ENCODE results near the gene CITED2. TPM values are rescaled to one million over a fixed set of nuclear protein-coding genes. Genes with fewer than 3 reads are reported as not detected.
A peak's percentile ranks its signal among the peaks of the same experiment; 100 is the strongest.
"Not testable (repeated sequence)": the region's sequence is repeated elsewhere in the genome, so short reads cannot be mapped to it uniquely, and the experiment has no call there.

Gene CITED2
- total RNA-seq, 1 donor from 2014 or later: 147 TPM

DNA sequence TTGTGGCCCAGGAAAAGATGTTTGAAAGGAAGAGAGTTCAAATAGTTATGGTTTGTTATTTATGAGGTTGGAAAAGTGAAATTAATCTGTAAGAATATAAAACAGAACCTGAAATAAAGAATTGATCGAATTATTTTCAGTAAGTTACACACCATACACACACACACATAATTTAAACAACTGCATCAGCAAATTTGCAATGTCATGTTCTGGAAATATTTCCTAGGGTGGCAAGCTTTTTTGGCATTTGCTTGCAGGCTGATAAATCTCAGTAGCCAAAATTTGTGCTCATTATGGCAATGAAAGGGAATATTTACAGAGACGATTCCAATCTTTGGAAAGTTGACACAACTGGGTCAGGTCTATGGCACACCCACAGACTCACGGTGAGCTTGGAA, 9.5 kb downstream of the CITED2 start:
- peaks cover 0 to 8% of the 10 kb centered on the region in 2 donors for H3K4me1 ChIP-seq
- no peaks in the 10 kb centered on the region for H3K9me3 ChIP-seq
- no peak for DNase-seq (ENCODE audit: low spot score in 2 of 2)
- intact Hi-C loops (cut with DNase I): loop anchor here (1.0 to 10.0 kb wide), 5 partner anchors 146 to 548 kb away; partner anchors contain the start of gene REPS1
- no peaks in the 10 kb centered on the region for H3K36me3 ChIP-seq
- H3K27ac ChIP-seq: no peak overlapping the region
- H3K27me3 ChIP-seq: no peaks in the 10 kb centered on the region
- no peak overlapping the region for H3K4me3 ChIP-seq
- TF ChIP-seq CTCF (IDR thresholded peaks at IDR 0.05): no peak

- Histone ChIP-seq H3K4me3 (no peak overlapping the region), H3K27me3 (no peaks in the 10 kb centered on the region), H3K9me3 (no peaks in the 10 kb centered on the region), H3K4me1 (peaks cover 0 to 4% of the 10 kb centered on the region in 2 donors), H3K36me3 (no peaks in the 10 kb centered on the region), H3K27ac (no peak overlapping the region)
- peak; percentile 65 to 76 (median 74) for TF ChIP-seq CTCF (IDR thresholded peaks at IDR 0.05)
- DNase-seq (ENCODE audit: low spot score in 2 of 2): no peak
- intact Hi-C loops (cut with DNase I): loop anchor here (1.0 to 10.0 kb wide), 4 partner anchors 145 to 548 kb away; partner anchors contain the start of gene REPS1
Observed at GRCh38 chr6:139364302-139364981, 10.0 kb downstream of the CITED2 start.

- H3K27ac ChIP-seq; DNase-seq (ENCODE audit: low spot score in 2 of 2); H3K4me1 ChIP-seq; H3K27me3 ChIP-seq; H3K4me3 ChIP-seq; H3K36me3 ChIP-seq; H3K9me3 ChIP-seq: not testable (repeated sequence)
- intact Hi-C loops (cut with DNase I): loop anchor here (1.0 to 10.0 kb wide), 4 partner anchors 144 to 547 kb away; partner anchors contain the start of gene REPS1
Observed at GRCh38 chr6:139363797-139364196, 10.7 kb downstream of the CITED2 start.

GRCh38 chr6:139363123-139363522, 11.3 kb downstream of the CITED2 start:
- H3K4me3 ChIP-seq; H3K9me3 ChIP-seq; H3K4me1 ChIP-seq; H3K36me3 ChIP-seq; H3K27me3 ChIP-seq; DNase-seq (ENCODE audit: low spot score in 2 of 2); H3K27ac ChIP-seq: not testable (repeated sequence)
- intact Hi-C loops (cut with DNase I): loop anchor here (10.0 kb wide), 2 partner anchors 328 to 378 kb away; partner anchors contain the start of gene REPS1

DNA sequence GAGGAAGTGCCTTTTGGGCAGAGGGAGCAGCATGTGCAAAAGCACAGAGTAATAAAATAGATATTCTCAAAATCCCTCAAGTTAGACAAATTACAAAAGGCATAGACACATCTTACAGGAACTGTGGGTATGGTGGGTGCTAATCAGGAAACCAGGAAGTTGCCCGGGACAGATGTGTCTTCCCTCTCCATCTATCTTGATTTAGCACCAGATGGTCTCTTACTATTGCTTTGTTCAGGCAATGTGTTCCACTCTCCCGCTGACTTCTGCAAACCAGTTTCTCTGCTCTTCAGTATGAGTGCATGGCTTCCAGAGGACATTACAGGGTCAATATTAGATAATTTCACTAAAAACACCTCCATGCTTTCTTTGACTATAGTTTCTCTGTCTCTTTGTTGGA, 13.2 kb downstream of the CITED2 start:
- Histone ChIP-seq H3K36me3 (no peaks in the 10 kb centered on the region), H3K4me1 (no peaks in the 10 kb centered on the region), H3K9me3 (no peaks in the 10 kb centered on the region), H3K27ac (no peak overlapping the region), H3K27me3 (no peaks in the 10 kb centered on the region), H3K4me3 (no peak overlapping the region)
- DNase-seq (ENCODE audit: low spot score in 2 of 2): no peak
- no peak for TF ChIP-seq CTCF (IDR thresholded peaks at IDR 0.05)
- intact Hi-C loops (cut with DNase I): loop anchor here (10.0 kb wide), 2 partner anchors 326 to 376 kb away; partner anchors contain the start of gene REPS1

GRCh38 chr6:139356924-139357323, 17.5 kb downstream of the CITED2 start:
- H3K4me1 ChIP-seq: no peaks in the 10 kb centered on the region
- H3K27me3 ChIP-seq: no peaks in the 10 kb centered on the region
- no peak overlapping the region for H3K27ac ChIP-seq
- TF ChIP-seq CTCF (IDR thresholded peaks at IDR 0.05): no peak
- H3K9me3 ChIP-seq: no peaks in the 10 kb centered on the region
- H3K36me3 ChIP-seq: no peaks in the 10 kb centered on the region
- intact Hi-C loops (cut with DNase I): no loop called here
- no peak for DNase-seq (ENCODE audit: low spot score in 2 of 2)
- H3K4me3 ChIP-seq: no peak overlapping the region
